Measurements from ENCODE around the gene CAPG. TPM values are rescaled to one million over a fixed set of nuclear protein-coding genes. Genes with fewer than 3 reads are reported as not detected.

CAPG gene
- total RNA-seq, 1 donor from 2014 or later, result 208 TPM

DNA sequence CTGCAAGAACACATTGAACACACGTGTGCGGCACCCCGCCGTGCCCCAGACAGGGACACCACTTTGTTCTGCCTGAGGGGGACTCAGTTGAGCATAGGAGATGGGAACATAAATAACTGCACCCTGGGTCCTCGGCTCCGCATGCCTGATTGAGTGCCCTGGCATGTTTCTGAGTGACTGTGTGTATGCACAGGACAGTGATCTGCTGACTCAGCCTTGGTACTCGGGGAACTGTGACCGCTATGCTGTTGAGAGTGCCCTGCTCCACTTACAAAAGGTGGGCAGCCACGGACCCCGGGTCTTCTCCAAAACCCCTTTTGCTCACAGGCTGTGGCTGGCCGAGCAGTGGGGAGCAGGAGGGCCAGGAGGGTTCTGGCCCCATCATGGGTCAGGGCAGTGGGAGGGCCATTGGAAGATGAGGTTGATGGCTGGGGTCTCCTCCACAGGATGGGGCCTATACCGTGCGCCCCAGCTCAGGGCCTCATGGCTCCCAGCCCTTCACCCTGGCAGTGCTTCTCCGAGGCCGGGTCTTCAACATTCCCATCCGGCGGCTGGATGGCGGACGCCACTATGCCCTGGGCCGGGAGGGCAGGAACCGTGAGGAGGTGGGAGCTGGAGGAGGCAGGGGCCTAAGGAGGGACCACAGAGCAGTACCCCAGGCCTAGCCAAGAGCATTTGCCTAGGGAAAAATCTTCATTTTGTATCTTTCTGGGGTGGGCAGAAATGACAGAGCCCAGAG, 25.2 kb upstream of the CAPG start:
- Mint-ChIP-seq H3K4me1 (peaks cover 31% of the 10 kb centered on the region), H3K27me3 (no peaks in the 10 kb centered on the region), H3K4me3 (no peak overlapping the region), H3K9me3 (no peaks in the 10 kb centered on the region), H3K36me3 (ENCODE audit: low read depth) (no peaks in the 10 kb centered on the region), H3K27ac (no peak overlapping the region)
- DNase-seq (no peak), ATAC-seq (ENCODE audit: low read depth) (no peak)
- ChIA-PET CTCF (interaction anchor here (1.3 to 4.1 kb wide), 2 partner anchors 11 to 116 kb away, joined by 3 to 25 read pairs; no protein-coding TSS in a partner anchor), POLR2A (interaction anchor here (0.9 to 5.3 kb wide), 2 partner anchors 17 to 103 kb away, joined by 3 to 137 read pairs; partner anchors contain the start of genes MAT2A and SH2D6)
- no peak for TF ChIP-seq CTCF (IDR thresholded peaks at IDR 0.05)
- intact Hi-C loops (cut with micrococcal nuclease), result no loop called here

- Mint-ChIP-seq H3K36me3 (ENCODE audit: low read depth) (no peaks in the 10 kb centered on the region), H3K4me3 (no peak overlapping the region), H3K4me1 (peaks cover 31% of the 10 kb centered on the region), H3K27me3 (no peaks in the 10 kb centered on the region), H3K27ac (no peak overlapping the region), H3K9me3 (no peaks in the 10 kb centered on the region)
- no peak for ATAC-seq (ENCODE audit: low read depth)
- TF ChIP-seq CTCF (IDR thresholded peaks at IDR 0.05), result no peak
- ChIA-PET POLR2A (interaction anchor here (0.7 to 5.3 kb wide), 2 partner anchors 16 to 104 kb away, joined by 3 to 137 read pairs; partner anchors contain the start of genes MAT2A and SH2D6), CTCF (no interaction called here)
- intact Hi-C loops (cut with micrococcal nuclease), result no loop called here
- DNase-seq, result no peak
These were observed 24.5 kb upstream of the CAPG start for GRCh38 chr2:85434696-85435095.

GRCh38 chr2:85433511-85434089, 23.4 kb upstream of the CAPG start:
- POLR2A ChIA-PET, result interaction anchor here (0.5 kb wide), 1 partner anchor 128 kb away, joined by 3 read pairs; the partner anchor contains the start of gene GGCX

DNA sequence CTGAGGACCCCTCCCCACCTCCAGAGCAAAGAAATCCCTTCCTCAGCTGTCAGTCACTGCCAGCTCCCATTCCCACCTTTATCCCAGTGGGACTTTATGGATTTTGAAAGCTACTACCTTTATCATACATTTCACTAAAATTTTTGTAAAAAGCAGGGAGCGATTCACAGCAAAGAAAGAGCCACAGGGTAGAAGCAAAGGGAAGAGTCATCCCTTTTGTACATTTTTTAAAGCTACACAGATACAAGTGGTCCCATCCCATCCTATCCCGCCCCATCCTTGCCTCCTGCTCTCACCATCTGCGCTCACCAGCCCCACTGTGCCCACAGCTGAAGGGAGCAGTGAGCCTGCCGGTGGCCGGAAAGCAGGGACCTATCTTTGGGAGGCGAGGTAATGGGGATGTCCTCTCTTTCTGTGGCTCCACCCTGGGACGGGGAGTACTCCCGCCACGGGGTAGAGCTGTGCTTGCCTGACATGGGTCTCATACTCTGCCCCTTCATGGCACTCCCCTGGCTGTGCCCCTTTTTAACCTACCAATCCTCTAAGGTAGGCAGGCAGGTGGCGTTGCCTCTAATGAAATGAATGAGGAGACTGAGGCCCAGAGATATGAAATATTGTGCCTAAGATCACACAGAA, 21.5 kb upstream of the CAPG start:
- Mint-ChIP-seq H3K36me3 (ENCODE audit: low read depth) (no peaks in the 10 kb centered on the region), H3K4me3 (no peak overlapping the region), H3K9me3 (no peaks in the 10 kb centered on the region), H3K4me1 (peaks cover 15% of the 10 kb centered on the region), H3K27ac (no peak overlapping the region), H3K27me3 (no peaks in the 10 kb centered on the region)
- no peak for DNase-seq
- TF ChIP-seq CTCF (IDR thresholded peaks at IDR 0.05), result no peak
- intact Hi-C loops (cut with micrococcal nuclease), result no loop called here
- CTCF ChIA-PET, result interaction anchor here (1.1 kb wide), 1 partner anchor 12 kb away, joined by 4 read pairs; no protein-coding TSS in a partner anchor
- ATAC-seq (ENCODE audit: low read depth), result no peak
- POLR2A ChIA-PET, result interaction anchor here (0.7 kb wide), 1 partner anchor 197 kb away, joined by 8 read pairs; no protein-coding TSS in a partner anchor

More at GRCh38 chr2:85433511-85434089, 23.4 kb upstream of the CAPG start:
- intact Hi-C loops (cut with micrococcal nuclease), result no loop called here
- CTCF ChIA-PET, result no interaction called here
- Mint-ChIP-seq H3K27ac (no peak overlapping the region), H3K27me3 (no peaks in the 10 kb centered on the region), H3K4me3 (no peak overlapping the region), H3K4me1 (peaks cover 29% of the 10 kb centered on the region), H3K9me3 (no peaks in the 10 kb centered on the region), H3K36me3 (ENCODE audit: low read depth) (no peaks in the 10 kb centered on the region)
- ATAC-seq (ENCODE audit: low read depth) (no peak), DNase-seq (no peak)
- TF ChIP-seq CTCF (IDR thresholded peaks at IDR 0.05), result no peak

Data from activated B cell treated with CpG ODN at 0.5 μM for 24 hours (primary cell).